GM12891 (cell line): ENCODE results near the gene KMT5C.

Source experiments
- DNase-seq: peaks from one replicate; pipeline ENCODE4 v3.0.0; 2011; ENCODE audit warnings: low spot score; ENCODE audit not compliant: insufficient read length
- FAIRE-seq: peaks from 2 replicates; lab custom pipeline; 2011; peaks lifted over from hg19 to GRCh38; lab: Jason Lieb, UNC
- PAX5 ChIP-seq: IDR thresholded peaks from 2 replicates; pipeline ENCODE4 v1.6.1; 2011; ENCODE audit warnings: low read length, moderate library complexity, mild to moderate bottlenecking; ENCODE audit not compliant: insufficient read depth, severe bottlenecking
- POLR2A ChIP-seq: IDR thresholded peaks from 2 replicates; pipeline ENCODE4 v1.6.1; 2011; ENCODE audit warnings: low read depth, low read length, control low read depth
- POLR2AphosphoS5 ChIP-seq: IDR thresholded peaks from 2 replicates; pipeline ENCODE4 v1.6.1; 2011; ENCODE audit warnings: low read depth, low read length, control low read depth
- POU2F2 ChIP-seq: IDR thresholded peaks from 2 replicates; pipeline ENCODE4 v1.6.1; 2011; ENCODE audit warnings: low read depth, mild to moderate bottlenecking, control low read depth, low read length, moderate library complexity
- SPI1 ChIP-seq: IDR thresholded peaks from 2 replicates; pipeline ENCODE4 v1.6.1; 2011; ENCODE audit warnings: low read depth, low read length, control low read depth
- TAF1 ChIP-seq: IDR thresholded peaks from 2 replicates; pipeline ENCODE4 v1.6.1; 2011; ENCODE audit warnings: low read depth, low read length, control low read depth

The KMT5C gene

DNA sequence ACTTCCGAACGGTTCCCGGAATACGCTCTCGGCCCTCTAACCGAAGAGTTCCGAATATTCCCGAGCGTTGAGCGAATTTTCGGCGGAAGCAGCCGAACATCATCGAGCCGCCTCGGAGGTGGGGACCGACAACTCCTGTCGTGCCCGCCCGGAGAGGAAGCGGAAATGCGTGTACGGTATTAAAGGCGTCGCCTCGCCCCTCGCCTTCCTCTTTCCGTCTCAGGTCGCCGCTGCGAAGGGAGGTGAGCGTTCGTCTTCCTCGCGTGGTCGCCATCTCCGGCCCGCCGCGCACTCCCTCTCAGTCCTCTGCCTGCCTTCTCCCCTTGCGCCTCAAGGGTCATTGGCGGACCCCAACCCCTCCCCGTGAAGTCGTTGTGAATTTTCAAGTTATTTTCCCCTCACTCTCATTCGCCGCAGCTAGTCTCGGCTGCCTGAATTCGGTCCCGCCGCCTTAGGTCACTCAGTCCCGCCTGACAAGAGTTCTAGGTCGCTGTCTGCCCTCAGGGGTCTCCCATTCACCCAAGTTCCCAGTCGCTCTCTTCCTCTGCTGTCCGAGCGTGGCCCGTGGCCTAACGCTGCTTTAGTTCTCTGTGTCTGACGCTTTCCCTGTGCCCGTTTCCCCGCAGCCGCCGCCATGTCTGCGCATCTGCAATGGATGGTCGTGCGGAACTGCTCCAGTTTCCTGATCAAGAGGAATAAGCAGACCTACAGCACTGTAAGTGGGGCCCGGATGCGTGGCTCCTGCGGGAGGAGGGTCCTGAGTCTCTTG lies 46.2 kb downstream of the KMT5C start, which contains the start of gene RPL28:
TSS of gene RPL28 (plus strand) at position 209 of the 769 bp plus-strand sequence. CDS start at position 635, 426 bp downstream.
- peak; percentile 92 for DNase-seq
- FAIRE-seq = peak; percentile 97
- TF ChIP-seq PAX5 = peak; percentile 16
- peak; percentile 97 for TF ChIP-seq POU2F2
- peak; percentile 100 for TF ChIP-seq POLR2A
- peak; percentile 100 for TF ChIP-seq TAF1
- TF ChIP-seq POLR2AphosphoS5 = peak; percentile 100
- TF ChIP-seq SPI1 = peak; percentile 89

DNA sequence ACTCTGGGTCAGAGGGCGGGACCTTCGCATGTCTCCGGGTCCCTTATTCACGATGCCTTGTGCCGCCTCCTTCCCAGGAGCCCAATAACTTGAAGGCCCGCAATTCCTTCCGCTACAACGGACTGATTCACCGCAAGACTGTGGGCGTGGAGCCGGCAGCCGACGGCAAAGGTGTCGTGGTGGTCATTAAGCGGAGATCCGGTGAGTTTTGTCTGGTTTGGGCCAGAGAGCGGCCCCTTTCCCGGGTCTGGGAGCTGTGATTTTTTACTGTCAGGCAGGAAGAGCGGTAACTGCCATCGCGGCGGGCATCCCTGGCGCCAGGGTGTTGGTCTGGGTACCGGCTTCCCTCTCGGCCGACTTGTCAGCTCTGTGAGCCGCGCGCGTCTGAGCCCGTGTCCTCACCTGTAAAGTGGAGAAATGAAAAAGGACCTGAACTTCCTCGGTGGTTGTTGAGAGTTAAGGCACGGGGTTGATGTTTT lies 46.9 kb downstream of the KMT5C start:
- TF ChIP-seq POU2F2 = no peak
- FAIRE-seq (no peak), DNase-seq (no peak)

- TF ChIP-seq SPI1 = no peak
- TF ChIP-seq PAX5 = no peak
- no peak for TF ChIP-seq POLR2A
- TF ChIP-seq POLR2AphosphoS5 = no peak; the same call in 1 of the 2 replicates
- TF ChIP-seq POU2F2 = no peak
- TF ChIP-seq TAF1 = no peak
- FAIRE-seq = no peak
- DNase-seq = no peak
These were observed 48.2 kb downstream of the KMT5C start for GRCh38 chr19:55387736-55388497.

- FAIRE-seq (no peak), DNase-seq (no peak)
- TF ChIP-seq POLR2A (peak; percentile 59), POU2F2 (0 out of 2 replicates have a peak, but pooled peaks have one; percentile 4), SPI1 (no peak), TAF1 (no peak)
These were observed 50.0 kb downstream of the KMT5C start for GRCh38 chr19:55389386-55390317.

DNA sequence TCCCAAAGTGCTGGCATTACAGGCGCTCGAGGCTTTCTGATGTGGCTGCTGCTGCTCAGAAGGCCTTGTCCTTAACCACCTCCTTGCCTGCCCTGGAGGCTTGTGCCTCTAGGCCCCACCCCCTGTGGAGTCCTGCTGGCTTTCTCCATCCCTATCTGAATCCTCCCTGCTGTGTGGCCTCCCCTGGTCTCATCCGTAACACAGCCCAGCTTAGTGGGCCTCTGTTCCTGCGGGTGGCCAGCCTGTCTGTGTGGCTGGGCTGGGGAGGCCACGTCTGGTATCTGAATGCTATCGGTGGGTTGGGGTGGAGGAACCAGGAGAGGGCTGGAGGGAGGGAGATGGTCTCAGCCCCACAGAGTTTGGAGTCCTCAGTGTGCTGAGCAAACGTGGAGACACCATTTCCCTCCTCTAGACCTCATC lies 50.8 kb downstream of the KMT5C start:
- DNase-seq (no peak), FAIRE-seq (no peak)
- TF ChIP-seq TAF1 (no peak), POU2F2 (no peak), POLR2AphosphoS5 (no peak; the same call in 1 of the 2 replicates), PAX5 (no peak), SPI1 (no peak), POLR2A (no peak)

DNA sequence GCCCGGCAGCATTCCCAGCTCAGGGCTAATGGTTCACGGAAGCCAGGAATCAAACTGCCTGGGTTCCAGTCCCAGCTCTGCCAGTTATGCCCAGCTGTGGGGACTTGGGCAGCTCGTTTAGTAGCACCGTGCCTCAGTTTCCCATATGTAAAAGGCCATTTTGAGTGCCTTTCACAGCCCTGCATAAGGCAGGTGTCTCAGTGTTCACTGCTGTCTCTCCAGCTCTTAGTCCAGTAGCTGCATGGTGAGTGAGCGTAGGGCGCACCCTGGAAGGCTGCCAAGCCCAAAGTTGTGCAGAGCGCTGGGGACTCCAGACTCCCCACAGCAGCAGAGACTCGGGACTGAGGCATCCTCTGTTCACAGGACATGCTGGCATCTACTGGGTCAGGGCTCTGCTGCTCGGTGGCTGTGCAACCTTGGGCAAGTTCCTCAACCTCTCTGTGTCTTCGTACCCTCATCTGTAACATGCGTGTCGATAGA lies 51.6 kb downstream of the KMT5C start:
- FAIRE-seq = no peak
- TF ChIP-seq POLR2AphosphoS5 (peak; percentile 73), POU2F2 (no peak), POLR2A (peak; percentile 61)
- no peak for DNase-seq

DNA sequence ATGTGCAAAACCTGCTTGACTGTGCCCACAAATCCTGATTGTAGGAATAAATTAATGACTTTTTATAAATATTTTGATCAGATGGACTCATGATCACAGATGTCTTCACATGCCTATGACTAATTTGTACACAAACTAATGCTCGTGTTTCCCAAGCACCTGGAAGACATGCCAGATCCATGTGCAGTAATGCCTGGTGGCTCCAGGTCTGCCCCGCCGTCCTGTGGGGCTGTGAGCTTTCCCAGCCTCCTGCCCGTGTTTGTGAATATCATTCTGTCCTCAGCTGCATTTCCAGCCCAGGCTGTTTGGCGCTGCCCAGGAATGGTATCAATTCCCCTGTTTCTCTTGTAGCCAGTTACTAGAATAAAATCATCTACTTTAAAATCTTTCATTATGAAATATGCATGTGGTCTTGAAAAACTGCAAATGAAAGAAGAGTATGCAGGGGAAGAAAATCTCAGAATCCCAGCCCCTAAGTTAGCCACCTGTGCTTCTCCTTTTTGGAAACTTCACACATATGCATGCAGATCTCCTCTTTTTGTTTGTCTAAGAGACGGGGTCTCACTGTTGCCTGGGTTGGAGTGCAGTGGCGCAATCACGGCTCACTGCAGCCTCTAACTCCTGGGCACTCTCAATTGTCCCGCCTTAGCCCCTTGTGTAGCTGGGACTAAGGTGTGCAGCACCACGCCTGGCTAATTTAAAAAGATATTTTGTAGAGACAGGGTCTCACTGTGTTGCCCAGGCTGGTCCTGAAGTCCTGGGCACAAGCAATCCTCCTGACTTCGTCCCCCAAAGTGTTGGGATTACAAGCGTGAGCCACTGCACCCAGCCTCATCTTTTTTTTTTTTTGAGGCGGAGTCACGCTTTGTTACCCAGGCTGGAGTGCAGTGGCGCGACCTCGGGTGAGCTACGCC lies 52.3 kb downstream of the KMT5C start:
- no peak for TF ChIP-seq TAF1
- TF ChIP-seq POLR2AphosphoS5 = 0 out of 2 replicates have a peak, but pooled peaks have one; percentile 16
- no peak for TF ChIP-seq POLR2A
- FAIRE-seq = no peak
- DNase-seq = no peak
